DOHH2 (cell line): Measurements from ENCODE around the gene MARCHF10.
A peak's percentile ranks its signal among the peaks of the same experiment; 100 is the strongest.

Experiments
- H3F3A ChIP-seq: fragments of 200-600 bp; sonication (generic), shearing (Covaris generic); 2 replicates; pipeline ENCODE4 v1.6.0; 2016; ENCODE audit warnings: antibody characterized with exemption, mild to moderate bottlenecking; ENCODE audit not compliant: control insufficient read depth, insufficient read depth
- H3K27ac ChIP-seq: fragments of 200-600 bp; sonication (generic); 2 replicates; pipeline ENCODE4 v1.5.1; 2014; ENCODE audit warnings: low read depth, mild to moderate bottlenecking, low read length, moderate library complexity
- H3K27me3 ChIP-seq: fragments of 200-600 bp; sonication (generic); 2 replicates; pipeline ENCODE4 v1.6.1; 2014; ENCODE audit warnings: mild to moderate bottlenecking, low read length, mixed read lengths; ENCODE audit not compliant: control insufficient read depth
- H3K36me3 ChIP-seq: fragments of 200-600 bp; sonication (generic); 2 replicates; pipeline ENCODE4 v1.6.1; 2014; ENCODE audit warnings: mild to moderate bottlenecking, low read length, moderate library complexity, mixed read lengths; ENCODE audit not compliant: control insufficient read depth
- H3K4me1 ChIP-seq: fragments of 200-600 bp; sonication (generic); 2 replicates; pipeline ENCODE4 v1.6.1; 2014; ENCODE audit warnings: mild to moderate bottlenecking, low read length, mixed read lengths; ENCODE audit not compliant: control insufficient read depth
- H3K4me2 ChIP-seq: fragments of 200-600 bp; sonication (generic); 2 replicates; pipeline ENCODE4 v1.6.0; 2014; ENCODE audit warnings: mild to moderate bottlenecking, low read length, moderate library complexity
- H3K4me3 ChIP-seq: fragments of 200-600 bp; sonication (generic); 2 replicates; pipeline ENCODE4 v1.5.1; 2014; ENCODE audit warnings: mild to moderate bottlenecking, low read length, mixed read lengths
- H3K79me2 ChIP-seq: fragments of 200-600 bp; sonication (generic); 2 replicates; pipeline ENCODE4 v1.6.1; 2014; ENCODE audit warnings: mild to moderate bottlenecking, low read length, mixed read lengths; ENCODE audit not compliant: control insufficient read depth
- H3K9me2 ChIP-seq: fragments of 200-600 bp; sonication (generic); replicated peaks from 2 replicates; pipeline ENCODE4 v1.6.1; 2014; ENCODE audit warnings: mild to moderate bottlenecking, low read length, mixed read lengths; ENCODE audit not compliant: control insufficient read depth
- H3K9me3 ChIP-seq: fragments of 200-600 bp; sonication (generic); 2 replicates; pipeline ENCODE4 v1.6.1; 2014; ENCODE audit warnings: antibody characterized with exemption, low read length, mixed read lengths; ENCODE audit not compliant: control insufficient read depth, insufficient read depth
- H4K20me1 ChIP-seq: fragments of 200-600 bp; sonication (generic); 2 replicates; pipeline ENCODE4 v1.6.0; 2014; ENCODE audit warnings: low read depth, mild to moderate bottlenecking, antibody characterized with exemption, low read length, moderate library complexity; ENCODE audit not compliant: control insufficient read depth, insufficient read depth
- EZH2phosphoT487 ChIP-seq: fragments of 200-600 bp; sonication (generic); IDR thresholded peaks from 2 replicates; pipeline ENCODE4 v1.6.1; 2017; ENCODE audit warnings: borderline replicate concordance, mild to moderate bottlenecking, antibody characterized with exemption, low read length, moderate library complexity, mixed read lengths
- TF ChIP-seq, protein P1 (sequence below): fragments of 200-600 bp; sonication (generic); IDR thresholded peaks from one replicate; pipeline ENCODE4 v1.5.1; 2014; ENCODE audit warnings: antibody characterized with exemption, mild to moderate bottlenecking, low read depth, low read length; ENCODE audit not compliant: poor library complexity, severe bottlenecking

Gene MARCHF10

DNA sequence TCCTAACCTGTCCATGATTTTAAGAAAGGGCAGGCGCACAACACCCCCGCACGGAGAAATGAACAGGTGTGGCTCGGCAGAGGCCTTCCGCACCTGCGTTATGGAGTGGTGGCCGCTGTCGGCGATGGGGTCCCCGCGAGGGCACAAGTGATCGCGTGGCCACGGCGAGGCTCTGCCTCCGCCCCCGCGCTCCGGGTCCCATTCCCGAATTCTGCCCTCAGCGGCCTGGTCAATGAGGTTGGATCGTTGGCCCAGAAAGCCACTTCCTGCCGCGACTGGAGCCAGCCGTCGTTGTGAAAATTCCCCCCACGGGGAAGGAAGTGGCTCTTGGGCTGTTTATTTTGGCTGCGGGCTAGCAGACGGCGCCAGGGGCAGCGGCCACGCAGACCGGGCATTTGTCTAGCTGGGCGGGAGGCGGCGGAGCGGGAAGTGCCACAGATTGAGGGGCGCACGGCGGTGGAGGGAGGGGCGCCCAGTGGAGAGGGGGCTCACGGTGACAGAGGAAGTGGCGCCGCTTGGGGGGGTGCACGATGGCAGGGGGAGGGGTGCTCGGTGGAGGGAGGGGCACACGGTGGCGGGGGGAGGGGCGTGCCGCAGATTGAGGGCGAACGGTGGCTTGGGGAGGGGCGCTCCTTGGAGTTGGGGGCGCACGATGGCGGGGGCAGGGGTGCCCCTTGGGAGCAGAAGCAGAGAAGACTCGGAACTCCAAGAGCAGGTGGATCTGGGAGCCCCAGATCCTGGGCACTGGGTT is 155.7 kb downstream of the MARCHF10 start:
- TF ChIP-seq, protein P1, sequence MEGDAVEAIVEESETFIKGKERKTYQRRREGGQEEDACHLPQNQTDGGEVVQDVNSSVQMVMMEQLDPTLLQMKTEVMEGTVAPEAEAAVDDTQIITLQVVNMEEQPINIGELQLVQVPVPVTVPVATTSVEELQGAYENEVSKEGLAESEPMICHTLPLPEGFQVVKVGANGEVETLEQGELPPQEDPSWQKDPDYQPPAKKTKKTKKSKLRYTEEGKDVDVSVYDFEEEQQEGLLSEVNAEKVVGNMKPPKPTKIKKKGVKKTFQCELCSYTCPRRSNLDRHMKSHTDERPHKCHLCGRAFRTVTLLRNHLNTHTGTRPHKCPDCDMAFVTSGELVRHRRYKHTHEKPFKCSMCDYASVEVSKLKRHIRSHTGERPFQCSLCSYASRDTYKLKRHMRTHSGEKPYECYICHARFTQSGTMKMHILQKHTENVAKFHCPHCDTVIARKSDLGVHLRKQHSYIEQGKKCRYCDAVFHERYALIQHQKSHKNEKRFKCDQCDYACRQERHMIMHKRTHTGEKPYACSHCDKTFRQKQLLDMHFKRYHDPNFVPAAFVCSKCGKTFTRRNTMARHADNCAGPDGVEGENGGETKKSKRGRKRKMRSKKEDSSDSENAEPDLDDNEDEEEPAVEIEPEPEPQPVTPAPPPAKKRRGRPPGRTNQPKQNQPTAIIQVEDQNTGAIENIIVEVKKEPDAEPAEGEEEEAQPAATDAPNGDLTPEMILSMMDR, result no peak
- no peak for TF ChIP-seq EZH2phosphoT487
- H3K4me1 ChIP-seq, result peaks cover 22% of the 10 kb centered on the region
- H3K9me3 ChIP-seq, result no peaks in the 10 kb centered on the region
- H3K27ac ChIP-seq, result no peak overlapping the region
- peak overlapping the region; percentile 94 for H3K4me2 ChIP-seq
- no peaks in the 10 kb centered on the region for H3F3A ChIP-seq
- no peaks in the 10 kb centered on the region for H3K9me2 ChIP-seq
- H3K4me3 ChIP-seq, result peak overlapping the region; percentile 75
- H3K79me2 ChIP-seq, result no peaks in the 10 kb centered on the region
- peaks cover 33% of the 10 kb centered on the region for H3K27me3 ChIP-seq
- no peaks in the 10 kb centered on the region for H4K20me1 ChIP-seq
- H3K36me3 ChIP-seq, result no peaks in the 10 kb centered on the region
